Measurements from ENCODE around the gene CTTNBP2NL. TPM values are rescaled to one million over a fixed set of nuclear protein-coding genes. Genes with fewer than 3 reads are reported as not detected.
"Not testable (repeated sequence)": the region's sequence is repeated elsewhere in the genome, so short reads cannot be mapped to it uniquely, and the experiment has no call there.

CTTNBP2NL gene
- total RNA-seq, 1 donor from 2014 or later = 66.2 TPM

DNA sequence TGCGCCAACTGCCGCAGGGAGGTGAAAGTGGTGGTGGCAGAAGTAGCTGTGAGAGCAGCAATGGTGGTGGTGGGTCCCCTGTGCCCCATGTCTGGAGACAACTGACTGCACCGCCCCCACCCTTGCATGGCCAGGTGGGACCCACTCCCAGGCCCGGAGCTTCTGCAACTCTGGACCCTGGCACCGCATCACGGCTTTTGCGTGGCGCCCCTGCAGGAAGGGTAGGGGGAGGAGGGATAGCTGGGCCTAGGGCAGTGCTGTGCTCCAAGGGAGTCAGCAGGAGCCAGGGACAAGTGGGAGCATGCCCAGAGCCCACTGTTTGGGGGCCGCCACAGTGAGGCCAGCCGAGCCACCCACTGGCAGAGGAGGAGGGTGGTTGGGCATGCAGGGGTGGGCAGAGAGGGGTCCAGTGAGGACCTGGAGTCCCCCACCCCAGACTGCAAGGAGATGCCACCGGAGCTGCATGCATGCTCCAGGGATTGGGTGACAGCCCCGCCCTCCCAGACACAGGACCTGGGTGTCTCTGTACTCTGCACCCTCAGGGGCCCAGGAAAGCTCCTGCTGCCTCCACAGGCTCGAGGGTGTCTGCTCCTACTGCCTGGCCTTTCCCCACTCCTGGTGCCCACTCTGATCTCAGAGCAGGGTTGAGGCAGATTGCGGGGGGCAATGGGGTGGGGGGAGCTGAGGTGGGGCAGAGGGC is 9.8 kb upstream of the CTTNBP2NL start:
- TF ChIP-seq, protein P1, sequence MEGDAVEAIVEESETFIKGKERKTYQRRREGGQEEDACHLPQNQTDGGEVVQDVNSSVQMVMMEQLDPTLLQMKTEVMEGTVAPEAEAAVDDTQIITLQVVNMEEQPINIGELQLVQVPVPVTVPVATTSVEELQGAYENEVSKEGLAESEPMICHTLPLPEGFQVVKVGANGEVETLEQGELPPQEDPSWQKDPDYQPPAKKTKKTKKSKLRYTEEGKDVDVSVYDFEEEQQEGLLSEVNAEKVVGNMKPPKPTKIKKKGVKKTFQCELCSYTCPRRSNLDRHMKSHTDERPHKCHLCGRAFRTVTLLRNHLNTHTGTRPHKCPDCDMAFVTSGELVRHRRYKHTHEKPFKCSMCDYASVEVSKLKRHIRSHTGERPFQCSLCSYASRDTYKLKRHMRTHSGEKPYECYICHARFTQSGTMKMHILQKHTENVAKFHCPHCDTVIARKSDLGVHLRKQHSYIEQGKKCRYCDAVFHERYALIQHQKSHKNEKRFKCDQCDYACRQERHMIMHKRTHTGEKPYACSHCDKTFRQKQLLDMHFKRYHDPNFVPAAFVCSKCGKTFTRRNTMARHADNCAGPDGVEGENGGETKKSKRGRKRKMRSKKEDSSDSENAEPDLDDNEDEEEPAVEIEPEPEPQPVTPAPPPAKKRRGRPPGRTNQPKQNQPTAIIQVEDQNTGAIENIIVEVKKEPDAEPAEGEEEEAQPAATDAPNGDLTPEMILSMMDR (IDR thresholded peaks at IDR 0.05; ENCODE audit: partially characterized antibody, unreplicated experiment) = no peak
- Mint-ChIP-seq H3K36me3 (ENCODE audit: unreplicated experiment) (no peaks in the 10 kb centered on the region), H3K27ac (ENCODE audit: unreplicated experiment) (no peak overlapping the region), H3K9me3 (ENCODE audit: unreplicated experiment) (no peaks in the 10 kb centered on the region), H3K4me3 (ENCODE audit: unreplicated experiment) (no peak overlapping the region), H3K27me3 (ENCODE audit: unreplicated experiment) (no peaks in the 10 kb centered on the region), H3K4me1 (ENCODE audit: low read depth, unreplicated experiment) (peaks cover 5% of the 10 kb centered on the region)
- DNase-seq = no peak

- H3K9me3 Mint-ChIP-seq (ENCODE audit: unreplicated experiment) = no peaks in the 10 kb centered on the region
- peaks cover 5% of the 10 kb centered on the region for H3K4me1 Mint-ChIP-seq (ENCODE audit: low read depth, unreplicated experiment)
- TF ChIP-seq, protein P1 (IDR thresholded peaks at IDR 0.05; ENCODE audit: partially characterized antibody, unreplicated experiment) = no peak
- no peak overlapping the region for H3K27ac Mint-ChIP-seq (ENCODE audit: unreplicated experiment)
- H3K27me3 Mint-ChIP-seq (ENCODE audit: unreplicated experiment) = no peaks in the 10 kb centered on the region
- H3K4me3 Mint-ChIP-seq (ENCODE audit: unreplicated experiment) = no peak overlapping the region
- no peaks in the 10 kb centered on the region for H3K36me3 Mint-ChIP-seq (ENCODE audit: unreplicated experiment)
- no peak for DNase-seq
Observed at GRCh38 chr1:112386731-112387346, 9.2 kb upstream of the CTTNBP2NL start.

- H3K27ac Mint-ChIP-seq (ENCODE audit: unreplicated experiment) = no peak overlapping the region
- no peaks in the 10 kb centered on the region for H3K36me3 Mint-ChIP-seq (ENCODE audit: unreplicated experiment)
Observed at GRCh38 chr1:112387807-112388206, 8.2 kb upstream of the CTTNBP2NL start.

DNA sequence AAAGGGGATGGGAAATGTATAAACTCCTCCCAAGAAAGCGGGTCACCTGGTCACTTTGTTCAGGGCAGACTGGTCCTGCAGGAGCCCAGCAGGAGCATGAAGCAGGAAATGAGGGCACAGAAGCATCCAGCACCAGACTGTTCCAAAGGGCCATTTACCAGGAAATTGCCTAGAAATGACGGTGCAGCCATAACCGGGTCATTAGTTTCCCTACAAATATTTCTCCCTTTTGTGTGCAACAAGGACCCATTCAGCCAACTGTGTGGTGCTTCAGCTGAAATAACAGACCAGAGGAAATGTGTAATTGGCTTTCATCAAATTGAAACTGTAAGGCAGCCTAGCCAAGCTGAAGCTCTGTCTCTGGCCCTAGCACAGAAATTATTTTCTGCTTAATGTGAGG is 7.6 kb upstream of the CTTNBP2NL start:
- Mint-ChIP-seq H3K27me3 (ENCODE audit: unreplicated experiment) (no peaks in the 10 kb centered on the region), H3K4me3 (ENCODE audit: unreplicated experiment) (no peak overlapping the region), H3K27ac (ENCODE audit: unreplicated experiment) (no peak overlapping the region), H3K4me1 (ENCODE audit: low read depth, unreplicated experiment) (peaks cover 5% of the 10 kb centered on the region), H3K9me3 (ENCODE audit: unreplicated experiment) (no peaks in the 10 kb centered on the region), H3K36me3 (ENCODE audit: unreplicated experiment) (no peaks in the 10 kb centered on the region)
- TF ChIP-seq, protein P1 (IDR thresholded peaks at IDR 0.05; ENCODE audit: partially characterized antibody, unreplicated experiment) = no peak
- DNase-seq = no peak

More at GRCh38 chr1:112387807-112388206, 8.2 kb upstream of the CTTNBP2NL start:
- H3K9me3 Mint-ChIP-seq (ENCODE audit: unreplicated experiment) = no peaks in the 10 kb centered on the region
- no peak for DNase-seq
- H3K27me3 Mint-ChIP-seq (ENCODE audit: unreplicated experiment) = no peaks in the 10 kb centered on the region
- H3K4me3 Mint-ChIP-seq (ENCODE audit: unreplicated experiment) = no peak overlapping the region
- H3K4me1 Mint-ChIP-seq (ENCODE audit: low read depth, unreplicated experiment) = peaks cover 5% of the 10 kb centered on the region
- TF ChIP-seq, protein P1 (IDR thresholded peaks at IDR 0.05; ENCODE audit: partially characterized antibody, unreplicated experiment) = no peak

DNA sequence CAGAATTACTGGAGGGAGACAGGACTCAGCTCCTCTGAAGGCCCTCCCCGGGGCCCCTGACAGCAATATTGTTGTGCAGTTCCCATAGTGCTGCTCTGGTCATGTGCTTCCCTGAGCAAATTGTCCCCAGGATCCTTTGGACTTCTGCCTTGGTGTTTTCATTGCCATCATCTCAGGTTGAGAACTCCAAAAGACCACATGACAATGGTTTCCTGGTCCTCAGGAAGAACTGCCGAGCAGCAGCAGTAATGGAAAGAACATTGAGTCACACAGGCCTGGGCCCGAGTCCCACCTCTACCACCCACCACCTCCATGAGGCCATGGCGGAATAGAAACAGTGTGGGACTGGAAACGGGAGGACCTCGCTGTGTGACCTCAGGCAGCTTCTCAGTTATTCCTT is 6.3 kb upstream of the CTTNBP2NL start:
- no peak for DNase-seq
- H3K27ac Mint-ChIP-seq (ENCODE audit: unreplicated experiment) = no peak overlapping the region
- TF ChIP-seq, protein P1 (IDR thresholded peaks at IDR 0.05; ENCODE audit: partially characterized antibody, unreplicated experiment) = no peak
- no peaks in the 10 kb centered on the region for H3K27me3 Mint-ChIP-seq (ENCODE audit: unreplicated experiment)
- peaks cover under 1% of the 10 kb centered on the region for H3K9me3 Mint-ChIP-seq (ENCODE audit: unreplicated experiment)
- peaks cover 5% of the 10 kb centered on the region for H3K4me1 Mint-ChIP-seq (ENCODE audit: low read depth, unreplicated experiment)
- no peaks in the 10 kb centered on the region for H3K36me3 Mint-ChIP-seq (ENCODE audit: unreplicated experiment)
- no peak overlapping the region for H3K4me3 Mint-ChIP-seq (ENCODE audit: unreplicated experiment)

DNA sequence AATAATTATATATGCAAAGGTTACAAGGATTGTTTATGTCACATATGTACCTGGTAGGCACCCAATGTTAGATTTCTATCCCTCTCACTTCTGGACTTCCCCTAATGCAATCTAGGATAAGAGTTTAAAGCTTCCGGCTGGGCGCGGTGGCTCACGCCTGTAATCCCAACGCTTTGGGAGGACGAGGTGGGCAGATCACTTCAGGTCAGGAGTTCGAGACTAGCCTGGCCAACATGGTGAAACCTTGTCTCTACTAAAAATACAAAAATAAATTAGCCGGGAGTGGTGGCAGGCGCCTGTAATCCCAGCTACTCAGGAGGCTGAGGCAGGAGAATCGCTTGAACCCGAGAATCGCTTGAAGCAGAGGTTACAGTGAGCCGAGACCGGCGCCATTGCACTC is 5.7 kb upstream of the CTTNBP2NL start:
- DNase-seq; H3K27ac Mint-ChIP-seq (ENCODE audit: unreplicated experiment); H3K4me1 Mint-ChIP-seq (ENCODE audit: low read depth, unreplicated experiment); H3K27me3 Mint-ChIP-seq (ENCODE audit: unreplicated experiment); H3K4me3 Mint-ChIP-seq (ENCODE audit: unreplicated experiment); H3K9me3 Mint-ChIP-seq (ENCODE audit: unreplicated experiment); H3K36me3 Mint-ChIP-seq (ENCODE audit: unreplicated experiment): not testable (repeated sequence)
